Measurements from ENCODE around the gene HECW1. TPM values are rescaled to one million over a fixed set of nuclear protein-coding genes. Genes with fewer than 3 reads are reported as not detected.

Gene HECW1
- polyA plus RNA-seq, 1 donor (not counting 4 experiments of a cell fraction or from before 2014, with no cell fraction given) = not detected

DNA sequence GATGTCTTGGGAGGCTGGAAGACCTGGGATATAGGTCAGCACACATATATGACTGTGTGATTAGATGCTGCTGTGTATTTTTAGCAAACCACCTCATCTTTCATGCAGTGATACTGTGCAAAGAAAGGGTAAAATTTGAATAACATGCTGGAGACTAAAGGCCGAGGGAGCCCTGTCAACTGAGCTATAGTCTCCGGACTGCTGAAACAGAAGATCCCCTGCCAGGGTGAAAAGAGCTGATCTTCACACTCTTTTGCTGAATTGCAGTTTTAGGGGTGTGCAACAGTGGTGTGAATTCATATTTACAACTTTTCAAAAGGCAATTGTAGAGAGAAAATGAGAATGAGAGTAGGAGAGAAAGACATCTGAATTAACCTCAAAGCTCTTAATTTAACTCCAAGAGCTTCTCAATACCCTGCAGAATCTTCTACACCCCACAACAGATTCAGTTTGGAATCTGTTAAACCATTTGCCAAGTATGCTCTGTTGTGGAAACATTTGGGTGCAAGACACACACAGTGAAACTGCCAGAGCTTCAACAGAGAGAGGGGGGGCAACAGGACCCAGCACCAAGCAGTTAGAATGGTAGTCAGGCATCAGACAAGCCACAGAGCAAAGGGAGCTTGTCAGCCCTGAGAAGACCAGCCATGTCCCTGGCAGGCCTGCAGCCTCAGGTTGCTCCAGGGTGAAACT lies 280.3 kb downstream of the HECW1 start:
- DNase-seq (ENCODE audit: low read depth, low spot score) (no peak), FAIRE-seq (no peak)
- TF ChIP-seq CTCF (optimal IDR thresholded peaks at IDR 0.05 in 1 of 3, IDR thresholded peaks at IDR 0.05 in 1 of 3, conservative IDR thresholded peaks at IDR 0.05 in 1 of 3; ENCODE audit: extremely low read depth in 1 of 3, insufficient read depth in 2 of 3, low read length in 3 of 3) (no peak), EZH2 (IDR thresholded peaks at IDR 0.05; ENCODE audit: low read length) (no peak)
- Histone ChIP-seq H3K4me3 (ENCODE audit: control insufficient read depth in 2 of 3, extremely low read depth in 1 of 3, insufficient read depth in 2 of 3, low read depth in 1 of 3, low read length in 3 of 3) (no peak overlapping the region), H3K9me1 (ENCODE audit: control insufficient read depth, extremely low read depth, insufficient read depth, low read length) (no peaks in the 10 kb centered on the region), H3K36me3 (ENCODE audit: control insufficient read depth in 2 of 2, extremely low read depth in 1 of 2, insufficient read depth in 2 of 2, low read length in 2 of 2) (no peaks in the 10 kb centered on the region), H3K9ac (ENCODE audit: control insufficient read depth, extremely low read depth, insufficient read depth, low read length) (no peak overlapping the region), H3K4me1 (ENCODE audit: control insufficient read depth, extremely low read depth, insufficient read depth, low read length) (peaks cover 20% of the 10 kb centered on the region), H2AFZ (ENCODE audit: control insufficient read depth, low read length) (peak overlapping the region; percentile 3), H3K27ac (ENCODE audit: control insufficient read depth, insufficient read depth, low read length) (no peak overlapping the region), H4K20me1 (ENCODE audit: control insufficient read depth, extremely low read depth, insufficient read depth, low read length) (no peaks in the 10 kb centered on the region), H3K79me2 (ENCODE audit: control insufficient read depth, insufficient read depth, low read length) (no peaks in the 10 kb centered on the region), H3K9me3 (ENCODE audit: control insufficient read depth, low read depth, low read length) (no peaks in the 10 kb centered on the region), H3K27me3 (ENCODE audit: control insufficient read depth, extremely low read depth, insufficient read depth, low read length) (no peaks in the 10 kb centered on the region), H3K4me2 (ENCODE audit: control insufficient read depth, extremely low read depth, insufficient read depth, low read depth, low read length) (no peak overlapping the region)
- dilution Hi-C loops (cut with MboI; ENCODE audit: extremely low pct_ligation_motif_present, low sequenced_read_pairs) = no loop called here

DNA sequence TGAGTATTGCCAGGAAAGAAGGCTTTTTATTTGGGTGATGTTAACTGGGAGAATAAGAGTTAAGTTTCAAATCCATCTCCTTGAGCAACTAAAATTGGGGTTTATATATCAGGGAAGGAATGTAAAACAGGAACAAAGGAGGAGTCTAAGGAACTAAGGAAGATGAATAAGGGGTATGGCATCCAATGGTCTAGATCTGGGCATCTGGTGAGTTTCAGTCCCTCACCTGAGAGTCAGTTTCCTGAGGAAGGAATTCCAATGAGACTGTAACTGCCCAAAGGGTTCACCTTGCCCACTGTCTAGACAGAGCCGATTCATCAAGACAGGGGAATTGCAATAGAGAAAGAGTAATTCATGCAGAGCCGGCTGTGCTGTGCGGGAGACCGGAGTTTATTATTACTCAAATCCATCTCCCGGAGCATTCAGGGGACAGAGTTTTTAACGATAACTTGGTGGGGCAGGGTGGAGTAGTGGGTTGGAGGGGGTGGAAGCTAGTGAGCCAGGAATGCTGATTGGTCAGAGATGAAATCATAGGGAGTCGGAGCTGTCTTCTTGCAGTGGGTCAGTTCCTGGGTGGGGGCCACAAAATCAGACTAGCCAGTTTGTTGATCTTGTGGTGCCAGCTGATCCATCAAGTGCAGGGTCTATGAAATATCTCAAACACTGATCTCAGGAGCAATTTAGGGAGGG lies 282.1 kb downstream of the HECW1 start:
- FAIRE-seq (peak; percentile 71), DNase-seq (ENCODE audit: low read depth, low spot score) (peak; percentile 75)
- dilution Hi-C loops (cut with MboI; ENCODE audit: extremely low pct_ligation_motif_present, low sequenced_read_pairs) = no loop called here
- H3K27me3 ChIP-seq (ENCODE audit: control insufficient read depth, extremely low read depth, insufficient read depth, low read length) = no peaks in the 10 kb centered on the region
- no peaks in the 10 kb centered on the region for H3K79me2 ChIP-seq (ENCODE audit: control insufficient read depth, insufficient read depth, low read length)
- no peaks in the 10 kb centered on the region for H3K36me3 ChIP-seq (ENCODE audit: control insufficient read depth in 2 of 2, extremely low read depth in 1 of 2, insufficient read depth in 2 of 2, low read length in 2 of 2)
- no peaks in the 10 kb centered on the region for H3K9me3 ChIP-seq (ENCODE audit: control insufficient read depth, low read depth, low read length)
- no peaks in the 10 kb centered on the region for H3K9me1 ChIP-seq (ENCODE audit: control insufficient read depth, extremely low read depth, insufficient read depth, low read length)
- peaks cover 20% of the 10 kb centered on the region for H3K4me1 ChIP-seq (ENCODE audit: control insufficient read depth, extremely low read depth, insufficient read depth, low read length)
- peak overlapping the region; percentile 65 for H3K27ac ChIP-seq (ENCODE audit: control insufficient read depth, insufficient read depth, low read length)
- peak overlapping the region; percentile 22 for H3K9ac ChIP-seq (ENCODE audit: control insufficient read depth, extremely low read depth, insufficient read depth, low read length)
- no peak overlapping the region for H2AFZ ChIP-seq (ENCODE audit: control insufficient read depth, low read length)
- peak overlapping the region; percentile 66 for H3K4me2 ChIP-seq (ENCODE audit: control insufficient read depth, extremely low read depth, insufficient read depth, low read depth, low read length)
- TF ChIP-seq EZH2 (IDR thresholded peaks at IDR 0.05; ENCODE audit: low read length) (no peak), CTCF (optimal IDR thresholded peaks at IDR 0.05 in 1 of 3, IDR thresholded peaks at IDR 0.05 in 1 of 3, conservative IDR thresholded peaks at IDR 0.05 in 1 of 3; ENCODE audit: extremely low read depth in 1 of 3, insufficient read depth in 2 of 3, low read length in 3 of 3) (no peak)
- no peaks in the 10 kb centered on the region for H4K20me1 ChIP-seq (ENCODE audit: control insufficient read depth, extremely low read depth, insufficient read depth, low read length)
- no peak overlapping the region for H3K4me3 ChIP-seq (ENCODE audit: control insufficient read depth in 2 of 3, extremely low read depth in 1 of 3, insufficient read depth in 2 of 3, low read depth in 1 of 3, low read length in 3 of 3)

All from keratinocyte (primary cell).